Measurements from ENCODE around the gene SPATA7. TPM values are rescaled to one million over a fixed set of nuclear protein-coding genes. Genes with fewer than 3 reads are reported as not detected.

The SPATA7 gene
- total and polyA plus RNA-seq, 2 experiments from 2014 or later: 16.5 to 17.8 TPM

DNA sequence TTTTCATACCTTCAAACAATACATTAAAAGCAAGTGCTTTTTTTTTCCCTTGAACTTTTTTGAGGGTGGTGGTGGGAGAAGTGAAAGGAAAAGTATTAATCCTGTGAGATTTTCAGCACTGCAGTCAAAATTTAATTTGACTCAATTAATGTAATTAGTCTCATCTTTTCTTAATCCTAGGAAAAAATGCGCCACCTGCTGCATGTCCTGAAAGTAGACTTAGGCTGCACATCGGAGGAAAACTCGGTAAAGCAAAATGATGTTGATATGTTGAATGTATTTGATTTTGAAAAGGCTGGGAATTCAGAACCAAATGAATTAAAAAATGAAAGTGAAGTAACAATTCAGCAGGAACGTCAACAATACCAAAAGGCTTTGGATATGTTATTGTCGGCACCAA, 52.2 kb downstream of the SPATA7 start:
- no peak overlapping the region for H3K27ac Mint-ChIP-seq
- no peaks in the 10 kb centered on the region for H3K9me3 Mint-ChIP-seq
- no peaks in the 10 kb centered on the region for H3K27me3 Mint-ChIP-seq (ENCODE audit: insufficient read depth, low read depth, poor library complexity)
- H3K9me2 ChIP-seq (ENCODE audit: insufficient read depth): no peaks in the 10 kb centered on the region
- no peak for ATAC-seq
- H3K79me2 ChIP-seq (replicated peaks; ENCODE audit: insufficient read depth): no peaks in the 10 kb centered on the region
- H3K4me2 ChIP-seq: no peak overlapping the region
- TF ChIP-seq, protein P1, sequence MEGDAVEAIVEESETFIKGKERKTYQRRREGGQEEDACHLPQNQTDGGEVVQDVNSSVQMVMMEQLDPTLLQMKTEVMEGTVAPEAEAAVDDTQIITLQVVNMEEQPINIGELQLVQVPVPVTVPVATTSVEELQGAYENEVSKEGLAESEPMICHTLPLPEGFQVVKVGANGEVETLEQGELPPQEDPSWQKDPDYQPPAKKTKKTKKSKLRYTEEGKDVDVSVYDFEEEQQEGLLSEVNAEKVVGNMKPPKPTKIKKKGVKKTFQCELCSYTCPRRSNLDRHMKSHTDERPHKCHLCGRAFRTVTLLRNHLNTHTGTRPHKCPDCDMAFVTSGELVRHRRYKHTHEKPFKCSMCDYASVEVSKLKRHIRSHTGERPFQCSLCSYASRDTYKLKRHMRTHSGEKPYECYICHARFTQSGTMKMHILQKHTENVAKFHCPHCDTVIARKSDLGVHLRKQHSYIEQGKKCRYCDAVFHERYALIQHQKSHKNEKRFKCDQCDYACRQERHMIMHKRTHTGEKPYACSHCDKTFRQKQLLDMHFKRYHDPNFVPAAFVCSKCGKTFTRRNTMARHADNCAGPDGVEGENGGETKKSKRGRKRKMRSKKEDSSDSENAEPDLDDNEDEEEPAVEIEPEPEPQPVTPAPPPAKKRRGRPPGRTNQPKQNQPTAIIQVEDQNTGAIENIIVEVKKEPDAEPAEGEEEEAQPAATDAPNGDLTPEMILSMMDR (conservative IDR thresholded peaks at IDR 0.05; ENCODE audit: low read depth in 2 of 2): peak; percentile 44 to 54
- TF ChIP-seq, protein P2, sequence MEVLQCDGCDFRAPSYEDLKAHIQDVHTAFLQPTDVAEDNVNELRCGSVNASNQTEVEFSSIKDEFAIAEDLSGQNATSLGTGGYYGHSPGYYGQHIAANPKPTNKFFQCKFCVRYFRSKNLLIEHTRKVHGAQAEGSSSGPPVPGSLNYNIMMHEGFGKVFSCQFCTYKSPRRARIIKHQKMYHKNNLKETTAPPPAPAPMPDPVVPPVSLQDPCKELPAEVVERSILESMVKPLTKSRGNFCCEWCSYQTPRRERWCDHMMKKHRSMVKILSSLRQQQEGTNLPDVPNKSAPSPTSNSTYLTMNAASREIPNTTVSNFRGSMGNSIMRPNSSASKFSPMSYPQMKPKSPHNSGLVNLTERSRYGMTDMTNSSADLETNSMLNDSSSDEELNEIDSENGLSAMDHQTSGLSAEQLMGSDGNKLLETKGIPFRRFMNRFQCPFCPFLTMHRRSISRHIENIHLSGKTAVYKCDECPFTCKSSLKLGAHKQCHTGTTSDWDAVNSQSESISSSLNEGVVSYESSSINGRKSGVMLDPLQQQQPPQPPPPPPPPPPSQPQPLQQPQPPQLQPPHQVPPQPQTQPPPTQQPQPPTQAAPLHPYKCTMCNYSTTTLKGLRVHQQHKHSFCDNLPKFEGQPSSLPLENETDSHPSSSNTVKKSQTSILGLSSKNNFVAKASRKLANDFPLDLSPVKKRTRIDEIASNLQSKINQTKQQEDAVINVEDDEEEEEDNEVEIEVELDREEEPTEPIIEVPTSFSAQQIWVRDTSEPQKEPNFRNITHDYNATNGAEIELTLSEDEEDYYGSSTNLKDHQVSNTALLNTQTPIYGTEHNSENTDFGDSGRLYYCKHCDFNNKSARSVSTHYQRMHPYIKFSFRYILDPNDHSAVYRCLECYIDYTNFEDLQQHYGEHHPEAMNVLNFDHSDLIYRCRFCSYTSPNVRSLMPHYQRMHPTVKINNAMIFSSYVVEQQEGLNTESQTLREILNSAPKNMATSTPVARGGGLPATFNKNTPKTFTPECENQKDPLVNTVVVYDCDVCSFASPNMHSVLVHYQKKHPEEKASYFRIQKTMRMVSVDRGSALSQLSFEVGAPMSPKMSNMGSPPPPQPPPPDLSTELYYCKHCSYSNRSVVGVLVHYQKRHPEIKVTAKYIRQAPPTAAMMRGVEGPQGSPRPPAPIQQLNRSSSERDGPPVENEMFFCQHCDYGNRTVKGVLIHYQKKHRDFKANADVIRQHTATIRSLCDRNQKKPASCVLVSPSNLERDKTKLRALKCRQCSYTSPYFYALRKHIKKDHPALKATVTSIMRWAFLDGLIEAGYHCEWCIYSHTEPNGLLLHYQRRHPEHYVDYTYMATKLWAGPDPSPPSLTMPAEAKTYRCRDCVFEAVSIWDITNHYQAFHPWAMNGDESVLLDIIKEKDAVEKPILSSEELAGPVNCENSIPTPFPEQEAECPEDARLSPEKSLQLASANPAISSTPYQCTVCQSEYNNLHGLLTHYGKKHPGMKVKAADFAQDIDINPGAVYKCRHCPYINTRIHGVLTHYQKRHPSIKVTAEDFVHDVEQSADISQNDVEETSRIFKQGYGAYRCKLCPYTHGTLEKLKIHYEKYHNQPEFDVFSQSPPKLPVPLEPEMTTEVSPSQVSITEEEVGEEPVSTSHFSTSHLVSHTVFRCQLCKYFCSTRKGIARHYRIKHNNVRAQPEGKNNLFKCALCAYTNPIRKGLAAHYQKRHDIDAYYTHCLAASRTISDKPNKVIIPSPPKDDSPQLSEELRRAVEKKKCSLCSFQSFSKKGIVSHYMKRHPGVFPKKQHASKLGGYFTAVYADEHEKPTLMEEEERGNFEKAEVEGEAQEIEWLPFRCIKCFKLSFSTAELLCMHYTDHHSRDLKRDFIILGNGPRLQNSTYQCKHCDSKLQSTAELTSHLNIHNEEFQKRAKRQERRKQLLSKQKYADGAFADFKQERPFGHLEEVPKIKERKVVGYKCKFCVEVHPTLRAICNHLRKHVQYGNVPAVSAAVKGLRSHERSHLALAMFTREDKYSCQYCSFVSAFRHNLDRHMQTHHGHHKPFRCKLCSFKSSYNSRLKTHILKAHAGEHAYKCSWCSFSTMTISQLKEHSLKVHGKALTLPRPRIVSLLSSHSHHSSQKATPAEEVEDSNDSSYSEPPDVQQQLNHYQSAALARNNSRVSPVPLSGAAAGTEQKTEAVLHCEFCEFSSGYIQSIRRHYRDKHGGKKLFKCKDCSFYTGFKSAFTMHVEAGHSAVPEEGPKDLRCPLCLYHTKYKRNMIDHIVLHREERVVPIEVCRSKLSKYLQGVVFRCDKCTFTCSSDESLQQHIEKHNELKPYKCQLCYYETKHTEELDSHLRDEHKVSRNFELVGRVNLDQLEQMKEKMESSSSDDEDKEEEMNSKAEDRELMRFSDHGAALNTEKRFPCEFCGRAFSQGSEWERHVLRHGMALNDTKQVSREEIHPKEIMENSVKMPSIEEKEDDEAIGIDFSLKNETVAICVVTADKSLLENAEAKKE (CRISPR knock-in tag; IDR thresholded peaks at IDR 0.05): no peak
- TF ChIP-seq EZH2 (IDR thresholded peaks at IDR 0.05; ENCODE audit: low read depth, unreplicated experiment) (no peak), STAT1 (IDR thresholded peaks at IDR 0.05; ENCODE audit: unreplicated experiment) (no peak)
- no peak overlapping the region for H2AFZ ChIP-seq
- no peaks in the 10 kb centered on the region for H3K4me1 Mint-ChIP-seq
- DNase-seq (ENCODE audit: low spot score): no peak
- H3K27me3 ChIP-seq (ENCODE audit: insufficient read depth): no peaks in the 10 kb centered on the region
- H3K36me3 Mint-ChIP-seq (ENCODE audit: low read depth): peaks cover 3% of the 10 kb centered on the region; the same call in 2 of the 3 replicates
- no peak overlapping the region for H3K4me3 Mint-ChIP-seq
- H4K20me1 ChIP-seq (replicated peaks; ENCODE audit: insufficient read depth): no peaks in the 10 kb centered on the region
- H3K4me1 ChIP-seq (ENCODE audit: insufficient read depth): no peaks in the 10 kb centered on the region
- H3F3A ChIP-seq (replicated peaks; ENCODE audit: low read depth): no peaks in the 10 kb centered on the region
- no peak overlapping the region for H3K27ac ChIP-seq (ENCODE audit: low read depth)
- H3K4me3 ChIP-seq: no peak overlapping the region
- H3K36me3 ChIP-seq (ENCODE audit: insufficient read depth): no peaks in the 10 kb centered on the region

DNA sequence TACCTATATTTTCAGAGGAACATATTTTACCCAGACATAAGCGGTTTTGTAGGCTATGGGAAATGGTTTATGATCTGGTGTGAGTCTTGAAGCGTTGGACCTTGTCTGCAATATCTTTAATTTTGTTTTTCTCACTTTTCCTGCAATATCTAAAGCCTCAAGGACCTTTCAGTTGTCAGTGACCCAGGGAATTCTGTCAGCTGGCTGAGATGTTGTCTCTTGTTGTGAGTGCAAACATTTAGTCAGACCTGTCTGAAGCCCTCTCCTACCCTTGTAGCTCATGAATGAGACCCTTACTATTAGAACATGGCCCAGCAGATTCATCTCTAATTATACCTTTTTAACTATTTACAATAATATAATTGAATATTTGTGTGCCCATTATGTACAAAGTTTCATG, 53.6 kb downstream of the SPATA7 start:
- H3K27me3 Mint-ChIP-seq (ENCODE audit: insufficient read depth, low read depth, poor library complexity): no peaks in the 10 kb centered on the region
- no peaks in the 10 kb centered on the region for H3K9me3 Mint-ChIP-seq
- DNase-seq (ENCODE audit: low spot score): no peak
- peaks cover 3% of the 10 kb centered on the region; the same call in 2 of the 3 replicates for H3K36me3 Mint-ChIP-seq (ENCODE audit: low read depth)
- Histone ChIP-seq H2AFZ (no peak overlapping the region), H3K27ac (ENCODE audit: low read depth) (no peak overlapping the region), H3K4me2 (no peak overlapping the region), H4K20me1 (replicated peaks; ENCODE audit: insufficient read depth) (no peaks in the 10 kb centered on the region), H3K4me3 (no peak overlapping the region), H3K79me2 (replicated peaks; ENCODE audit: insufficient read depth) (no peaks in the 10 kb centered on the region), H3K36me3 (ENCODE audit: insufficient read depth) (no peaks in the 10 kb centered on the region), H3K27me3 (ENCODE audit: insufficient read depth) (no peaks in the 10 kb centered on the region), H3K9me2 (ENCODE audit: insufficient read depth) (no peaks in the 10 kb centered on the region), H3F3A (replicated peaks; ENCODE audit: low read depth) (no peaks in the 10 kb centered on the region), H3K4me1 (ENCODE audit: insufficient read depth) (no peaks in the 10 kb centered on the region)
- ATAC-seq: no peak
- H3K27ac Mint-ChIP-seq: no peak overlapping the region
- H3K4me1 Mint-ChIP-seq: no peaks in the 10 kb centered on the region
- H3K4me3 Mint-ChIP-seq: no peak overlapping the region
- TF ChIP-seq, protein P3, sequence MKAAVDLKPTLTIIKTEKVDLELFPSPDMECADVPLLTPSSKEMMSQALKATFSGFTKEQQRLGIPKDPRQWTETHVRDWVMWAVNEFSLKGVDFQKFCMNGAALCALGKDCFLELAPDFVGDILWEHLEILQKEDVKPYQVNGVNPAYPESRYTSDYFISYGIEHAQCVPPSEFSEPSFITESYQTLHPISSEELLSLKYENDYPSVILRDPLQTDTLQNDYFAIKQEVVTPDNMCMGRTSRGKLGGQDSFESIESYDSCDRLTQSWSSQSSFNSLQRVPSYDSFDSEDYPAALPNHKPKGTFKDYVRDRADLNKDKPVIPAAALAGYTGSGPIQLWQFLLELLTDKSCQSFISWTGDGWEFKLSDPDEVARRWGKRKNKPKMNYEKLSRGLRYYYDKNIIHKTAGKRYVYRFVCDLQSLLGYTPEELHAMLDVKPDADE (IDR thresholded peaks at IDR 0.05): no peak
- no peak for TF ChIP-seq CREB1 (CRISPR knock-in tag; IDR thresholded peaks at IDR 0.05; ENCODE audit: low read depth)
- TF ChIP-seq, protein P1 (conservative IDR thresholded peaks at IDR 0.05; ENCODE audit: low read depth in 2 of 2): no peak

Measured in GM23338 (cell line).